K562 (cell line): ENCODE data around the gene MMP1.

Source experiments
- ARID4B ChIP-seq: sonication (generic); formaldehyde crosslinking; IDR thresholded peaks from 2 replicates; pipeline ENCODE4 v1.8.0; 2022; ENCODE audit warnings: mild to moderate bottlenecking, missing genetic modification reagents
- CAMTA2 ChIP-seq: fragments of 250-450 bp; sonication (Bioruptor Pico); conservative IDR thresholded peaks from 2 replicates; pipeline ENCODE4 v1.5.1; 2022
- CTCF ChIP-seq, 3 experiments: IDR thresholded peaks in 2 of 3; conservative IDR thresholded peaks in 1 of 3; 2 replicates each; pipeline ENCODE4 v1.5.1; 2011 to 2012; ENCODE audit warnings: low read length in 3 of 3, mild to moderate bottlenecking in 3 of 3, control low read depth in 2 of 3, improper control_type of control experiment in 1 of 3, inconsistent platforms in 1 of 3, low read depth in 1 of 3, mixed read lengths in 1 of 3, moderate library complexity in 1 of 3; ENCODE audit not compliant: insufficient read depth in 2 of 3
- EZH2 ChIP-seq: IDR thresholded peaks from 2 replicates; pipeline ENCODE4 v1.6.1; 2012; ENCODE audit warnings: low read depth, mild to moderate bottlenecking, inconsistent platforms, low read length, borderline replicate concordance
- FOS ChIP-seq: IDR thresholded peaks from 3 replicates; pipeline ENCODE4 v1.6.1; 2011; ENCODE audit not compliant: insufficient read length; ENCODE audit errors: extremely low read depth
- HDAC1 ChIP-seq, 2 experiments: fragments of 450-650 bp; IDR thresholded peaks; 2 replicates each; pipeline ENCODE4 v1.6.1; 2016 to 2017; ENCODE audit warnings: inconsistent platforms in 1 of 2, mild to moderate bottlenecking in 1 of 2, moderate library complexity in 1 of 2
- JUND ChIP-seq, 2 experiments: IDR thresholded peaks; 2 replicates in 1 of 2; 3 replicates in 1 of 2; pipeline ENCODE4 v1.6.1; 2011; ENCODE audit warnings: borderline replicate concordance in 2 of 2, low read depth in 2 of 2, low read length in 2 of 2, improper control_type of control experiment in 1 of 2, missing biosample characterization in 1 of 2, missing genetic modification characterization in 1 of 2, missing genetic modification reagents in 1 of 2
- KAT8 ChIP-seq: fragments of 450-650 bp; IDR thresholded peaks from 2 replicates; pipeline ENCODE4 v1.6.1; 2016; ENCODE audit warnings: low read depth, mild to moderate bottlenecking
- MED1 ChIP-seq: sonication (generic); formaldehyde crosslinking; IDR thresholded peaks from 2 replicates; pipeline ENCODE4 v1.8.1; 2023; ENCODE audit warnings: missing genetic modification reagents, borderline replicate concordance
- ZKSCAN1 ChIP-seq: fragments of 150-350 bp; IDR thresholded peaks from 2 replicates; pipeline ENCODE4 v1.6.1; 2016; ENCODE audit warnings: low read depth, low read length
- ZNF668 ChIP-seq: fragments of 250-450 bp; sonication (Bioruptor Pico); IDR thresholded peaks from 2 replicates; pipeline ENCODE4 v1.8.0; 2022; ENCODE audit warnings: mild to moderate bottlenecking, inconsistent platforms

GRCh38 chr11:102837646-102838045, 39.7 kb upstream of the MMP1 start:
- TF ChIP-seq EZH2 (no peak), CAMTA2 (CRISPR knock-in tag) (no peak), MED1 (no peak), ZKSCAN1 (no peak), ZNF668 (no peak), CTCF (IDR thresholded peaks at IDR 0.05 in 2 of 3, conservative IDR thresholded peaks at IDR 0.05 in 1 of 3; ENCODE audit: insufficient read depth in 2 of 3, low read depth in 1 of 3, low read length in 3 of 3) (no peak), FOS (no peak), HDAC1 (IDR thresholded peaks at IDR 0.05) (no peak), JUND (IDR thresholded peaks at IDR 0.05; ENCODE audit: borderline replicate concordance, low read depth, low read length) (no peak), JUND (tag; IDR thresholded peaks at IDR 0.05; ENCODE audit: borderline replicate concordance, low read depth, low read length) (no peak), ARID4B (CRISPR knock-in tag) (no peak), KAT8 (no peak)
